HFFc6 (cell line): Measurements from ENCODE around the gene PLEKHD1. TPM values are rescaled to one million over a fixed set of nuclear protein-coding genes. Genes with fewer than 3 reads are reported as not detected.

Source experiments
- DNase-seq: peaks from one replicate; pipeline ENCODE4 v3.0.0-alpha.2; 2018
- H3K27ac Mint-ChIP-seq: 2 replicates; pipeline ENCODE4 v1.8.0; 2020; ENCODE audit warnings: mild to moderate bottlenecking, mixed read lengths
- H3K27me3 Mint-ChIP-seq: 2 replicates; pipeline ENCODE4 v1.8.0; 2021; ENCODE audit warnings: mild to moderate bottlenecking, moderate library complexity, mixed read lengths; ENCODE audit not compliant: insufficient read depth
- H3K36me3 Mint-ChIP-seq: 2 replicates; pipeline ENCODE4 v1.8.0; 2021; ENCODE audit warnings: low read depth, mixed read lengths
- H3K4me1 Mint-ChIP-seq: 2 replicates; pipeline ENCODE4 v1.8.0; 2020; ENCODE audit warnings: low read depth, mixed read lengths
- H3K4me3 Mint-ChIP-seq: 2 replicates; pipeline ENCODE4 v1.8.0; 2020; ENCODE audit warnings: mild to moderate bottlenecking, moderate library complexity, mixed read lengths
- H3K9me3 Mint-ChIP-seq: 2 replicates; pipeline ENCODE4 v1.8.0; 2020; ENCODE audit warnings: mild to moderate bottlenecking, mixed read lengths
- CTCF ChIP-seq: fragments of 200-600 bp; sonication (generic); IDR thresholded peaks from 2 replicates; pipeline ENCODE4 v1.5.0; 2021; ENCODE audit warnings: antibody characterized with exemption, mild to moderate bottlenecking
- total RNA-seq, 6 experiments: library from RNA; stranded (reverse); fragmentation: NEBNext Ultra II Directional; extraction: Animal tissue kit (Norgen Biotek cat#: 25700); gene quantifications; 2 replicates in 1 of 6; 3 replicates in 5 of 6; pipeline ENCODE4 v1.2.3, GENCODE V29; 2021

Gene PLEKHD1
- total RNA-seq, 6 experiments from 2014 or later, result 0.06 TPM; not detected in 5

GRCh38 chr14:69501423-69501838 is 16.9 kb downstream of the PLEKHD1 start:
- DNase-seq, result no peak
- no peak overlapping the region for H3K27ac Mint-ChIP-seq
- H3K9me3 Mint-ChIP-seq, result no peaks in the 10 kb centered on the region
- no peaks in the 10 kb centered on the region for H3K36me3 Mint-ChIP-seq
- H3K4me1 Mint-ChIP-seq, result no peaks in the 10 kb centered on the region
- no peak overlapping the region for H3K4me3 Mint-ChIP-seq
- TF ChIP-seq CTCF, result no peak
- H3K27me3 Mint-ChIP-seq, result peaks cover 30% of the 10 kb centered on the region

GRCh38 chr14:69504775-69505174 is 20.2 kb downstream of the PLEKHD1 start:
- H3K27me3 Mint-ChIP-seq, result peaks cover 24% of the 10 kb centered on the region
- TF ChIP-seq CTCF, result no peak
- no peak overlapping the region for H3K4me3 Mint-ChIP-seq
- no peak for DNase-seq
- H3K27ac Mint-ChIP-seq, result no peak overlapping the region
- no peaks in the 10 kb centered on the region for H3K9me3 Mint-ChIP-seq
- H3K4me1 Mint-ChIP-seq, result no peaks in the 10 kb centered on the region
- no peaks in the 10 kb centered on the region for H3K36me3 Mint-ChIP-seq

GRCh38 chr14:69505338-69506240 is 21.1 kb downstream of the PLEKHD1 start:
- peaks cover 21% of the 10 kb centered on the region for H3K27me3 Mint-ChIP-seq
- no peaks in the 10 kb centered on the region for H3K36me3 Mint-ChIP-seq
- H3K9me3 Mint-ChIP-seq, result no peaks in the 10 kb centered on the region
- DNase-seq, result no peak
- no peaks in the 10 kb centered on the region for H3K4me1 Mint-ChIP-seq
- H3K27ac Mint-ChIP-seq, result no peak overlapping the region
- no peak for TF ChIP-seq CTCF
- no peak overlapping the region for H3K4me3 Mint-ChIP-seq

- TF ChIP-seq CTCF, result no peak
- DNase-seq, result no peak
- H3K27me3 Mint-ChIP-seq, result peaks cover 24% of the 10 kb centered on the region
- no peak overlapping the region for H3K27ac Mint-ChIP-seq
- H3K36me3 Mint-ChIP-seq, result no peaks in the 10 kb centered on the region
- H3K4me1 Mint-ChIP-seq, result no peaks in the 10 kb centered on the region
- H3K9me3 Mint-ChIP-seq, result no peaks in the 10 kb centered on the region
- no peak overlapping the region for H3K4me3 Mint-ChIP-seq
Observed at GRCh38 chr14:69506241-69506595, 21.7 kb downstream of the PLEKHD1 start.

GRCh38 chr14:69518289-69519101 is 34.0 kb downstream of the PLEKHD1 start:
- no peak overlapping the region for H3K4me3 Mint-ChIP-seq
- H3K36me3 Mint-ChIP-seq, result peaks cover 4% of the 10 kb centered on the region; the same call in 1 of the 2 replicates

More at GRCh38 chr14:69518289-69519101, 34.0 kb downstream of the PLEKHD1 start:
- peak; percentile 22 for DNase-seq
- TF ChIP-seq CTCF, result no peak
- H3K9me3 Mint-ChIP-seq, result peaks cover 4% of the 10 kb centered on the region
- H3K4me1 Mint-ChIP-seq, result peaks cover 12% of the 10 kb centered on the region; the same call in 1 of the 2 replicates
- H3K27ac Mint-ChIP-seq, result no peak overlapping the region
- peaks cover 30% of the 10 kb centered on the region for H3K27me3 Mint-ChIP-seq
